HepG2 (cell line): Measurements from ENCODE around the gene PAX7. TPM values are rescaled to one million over a fixed set of nuclear protein-coding genes. Genes with fewer than 3 reads are reported as not detected.

Source experiments
- ATAC-seq: fragments of 200-7000 bp; cut with Tn5 transposase; 3 replicates; pipeline ENCODE4 v1.9.1; 2020; ENCODE audit warnings: mild to moderate bottlenecking, moderate library complexity
- BruUV-seq: library from RNA; stranded (reverse); fragments of 400-500 nt; replicated peaks from 2 replicates; lab custom pipeline; 2021; lab: Mats Ljungman, UMichigan
- CTCF ChIA-PET: fragments of 300-600 bp; formaldehyde crosslinking; extraction: SDS; loops from one replicate; lab custom pipeline; 2021; ENCODE audit warnings: low total read pairs, inconsistent platforms, low intra/inter-chr PET ratio; lab: Yijun Ruan, JAX
- POLR2A ChIA-PET: fragments of 350-600 bp; sonication (Branson Sonifier 250); formaldehyde crosslinking; loops from one replicate; lab custom pipeline; 2020; ENCODE audit warnings: antibody characterized with exemption, inconsistent platforms; lab: Yijun Ruan, JAX
- DNase-seq: peaks from one replicate; pipeline ENCODE4 v3.0.0-alpha.2; 2015; ENCODE audit warnings: low spot score
- FAIRE-seq: peaks from 3 replicates; lab custom pipeline; 2011; peaks lifted over from hg19 to GRCh38; lab: Jason Lieb, UNC
- H2AFZ ChIP-seq: one replicate; pipeline ENCODE4 v1.6.1; 2011; ENCODE audit warnings: low read length, inconsistent platforms
- H3K27ac ChIP-seq: fragments of 300-600 bp; 3 replicates; pipeline ENCODE4 v1.8.0; 2011; ENCODE audit warnings: mixed run types, mild to moderate bottlenecking, mixed read lengths, low read length, inconsistent platforms; ENCODE audit not compliant: insufficient read depth; ENCODE audit errors: extremely low read length
- H3K27me3 ChIP-seq, 2 experiments: fragments of 200-600 bp in 1 of 2; 2 replicates in 1 of 2; 3 replicates in 1 of 2; pipeline versions ENCODE4 v1.6.0 to v1.8.0; 2011; ENCODE audit warnings: low read length in 2 of 2, mild to moderate bottlenecking in 2 of 2, moderate library complexity in 2 of 2, inconsistent platforms in 1 of 2; ENCODE audit not compliant: insufficient read depth in 2 of 2, control insufficient read depth in 1 of 2
- H3K36me3 ChIP-seq, 2 experiments: fragments of 200-600 bp in 1 of 2; replicated peaks in 1 of 2; 2 replicates in 1 of 2; 3 replicates in 1 of 2; pipeline versions ENCODE4 v1.5.1 to v1.8.0; 2011; ENCODE audit warnings: low read length in 2 of 2, inconsistent platforms in 1 of 2; ENCODE audit not compliant: insufficient read depth in 2 of 2, control insufficient read depth in 1 of 2
- H3K4me1 ChIP-seq: 2 replicates; pipeline ENCODE4 v1.5.1; 2012; ENCODE audit warnings: low read length, inconsistent platforms; ENCODE audit not compliant: insufficient read depth
- H3K4me2 ChIP-seq: 2 replicates; pipeline ENCODE4 v1.6.0; 2011; ENCODE audit warnings: low read depth, low read length, inconsistent platforms
- H3K4me3 ChIP-seq, 3 experiments: fragments of 200-600 bp in 1 of 3; sonication (generic), shearing (Covaris generic) in 1 of 3; replicated peaks in 1 of 3; 2 replicates each; pipeline ENCODE4 v1.5.1; 2011 to 2016; ENCODE audit warnings: low read length in 3 of 3, inconsistent platforms in 2 of 3, low read depth in 2 of 3, mild to moderate bottlenecking in 2 of 3, control low read depth in 1 of 3, mixed read lengths in 1 of 3; ENCODE audit not compliant: insufficient read depth in 1 of 3
- H3K79me2 ChIP-seq: one replicate; pipeline ENCODE4 v1.6.1; 2011; ENCODE audit warnings: low read length, inconsistent platforms; ENCODE audit not compliant: insufficient read depth
- H3K9ac ChIP-seq: 2 replicates; pipeline ENCODE4 v1.6.0; 2011; ENCODE audit warnings: mild to moderate bottlenecking, low read depth, low read length, inconsistent platforms; ENCODE audit not compliant: insufficient read depth
- H3K9me3 ChIP-seq: 2 replicates; pipeline ENCODE4 v1.5.1; 2012; ENCODE audit warnings: mild to moderate bottlenecking, low read length
- H4K20me1 ChIP-seq: 2 replicates; pipeline ENCODE4 v1.6.0; 2011; ENCODE audit warnings: inconsistent platforms, mild to moderate bottlenecking, low read length, moderate library complexity; ENCODE audit not compliant: insufficient read depth
- BRCA1 ChIP-seq: sonication (generic); formaldehyde crosslinking; IDR thresholded peaks from 2 replicates; pipeline ENCODE4 v1.4.0; 2020; ENCODE audit warnings: missing genetic modification reagents
- GZF1 ChIP-seq: sonication (generic); formaldehyde crosslinking; IDR thresholded peaks from 2 replicates; pipeline ENCODE4 v1.5.1; 2020; ENCODE audit warnings: mild to moderate bottlenecking, missing genetic modification reagents
- HNF4A ChIP-seq: sonication (generic); formaldehyde crosslinking; IDR thresholded peaks from 2 replicates; pipeline ENCODE4 v1.4.0; 2020; ENCODE audit warnings: missing genetic modification reagents
- HOXA3 ChIP-seq: sonication (generic); formaldehyde crosslinking; IDR thresholded peaks from 2 replicates; pipeline ENCODE4 v1.5.0; 2020; ENCODE audit warnings: missing genetic modification reagents
- HOXA9 ChIP-seq: sonication (generic); formaldehyde crosslinking; IDR thresholded peaks from 2 replicates; pipeline ENCODE4 v1.8.1; 2022; ENCODE audit warnings: missing genetic modification reagents, mild to moderate bottlenecking, moderate library complexity, borderline replicate concordance
- JUN ChIP-seq: sonication (generic); formaldehyde crosslinking; IDR thresholded peaks from 2 replicates; pipeline ENCODE4 v1.4.0; 2020; ENCODE audit warnings: mild to moderate bottlenecking, missing genetic modification reagents
- KDM4B ChIP-seq: sonication (generic); formaldehyde crosslinking; IDR thresholded peaks from 2 replicates; pipeline ENCODE4 v1.4.0; 2020; ENCODE audit warnings: missing genetic modification reagents
- NR1H2 ChIP-seq: sonication (generic); formaldehyde crosslinking; IDR thresholded peaks from 2 replicates; pipeline ENCODE4 v1.8.1; 2022; ENCODE audit warnings: low read depth, missing genetic modification reagents, borderline replicate concordance
- SRSF4 ChIP-seq: fragments of 200-400 bp; formaldehyde crosslinking; IDR thresholded peaks from one replicate; pipeline ENCODE4 v1.6.1; 2018; ENCODE audit warnings: mild to moderate bottlenecking, low read depth, low read length, moderate library complexity; ENCODE audit not compliant: poor library complexity, severe bottlenecking
- TCF12 ChIP-seq, 2 experiments: fragments of 450-650 bp in 1 of 2; sonication (generic) in 1 of 2; formaldehyde crosslinking in 1 of 2; IDR thresholded peaks; 2 replicates each; pipeline versions ENCODE4 v1.6.1 to v1.8.0; 2017 to 2022; ENCODE audit warnings: antibody characterized with exemption in 1 of 2, mild to moderate bottlenecking in 1 of 2, missing genetic modification reagents in 1 of 2, moderate library complexity in 1 of 2
- ZBTB20 ChIP-seq: sonication (generic); formaldehyde crosslinking; IDR thresholded peaks from 2 replicates; pipeline ENCODE4 v1.8.1; 2023; ENCODE audit warnings: missing genetic modification reagents, low read depth, mild to moderate bottlenecking, borderline replicate concordance
- ZFP62 ChIP-seq: sonication (generic); formaldehyde crosslinking; IDR thresholded peaks from 2 replicates; pipeline ENCODE4 v1.4.0; 2020; ENCODE audit warnings: missing genetic modification reagents
- ZNF256 ChIP-seq: sonication (generic); formaldehyde crosslinking; conservative IDR thresholded peaks from 2 replicates; pipeline ENCODE4 v1.4.0; 2020; ENCODE audit warnings: missing genetic modification reagents
- ZNF629 ChIP-seq: sonication (generic); formaldehyde crosslinking; conservative IDR thresholded peaks from 2 replicates; pipeline ENCODE4 v1.5.0; 2020; ENCODE audit warnings: missing genetic modification reagents
- ZNF724P ChIP-seq: sonication (generic); formaldehyde crosslinking; IDR thresholded peaks from 2 replicates; pipeline ENCODE4 v1.8.0; 2022; ENCODE audit warnings: missing genetic modification reagents, borderline replicate concordance
- WGBS: methylation state at CpG from one replicate; pipeline ENCODE4 v1.1.6; 2017; ENCODE audit warnings: low lambda C conversion rate; 5-methylcytosine and 5-hydroxymethylcytosine counted together
- in situ Hi-C: cut with HindIII; loops from 2 replicates; pipeline ENCODE4 v1.10.0; 2017; ENCODE audit warnings: low pct_unique_long_range_greater_than_20kb; ENCODE audit not compliant: extremely low pct_ligation_motif_present
- intact Hi-C: fragments of 100-400 bp; cut with micrococcal nuclease; formaldehyde crosslinking; loops from one replicate; pipeline ENCODE4 v1.10.0; 2022; ENCODE audit not compliant: unreplicated experiment
- polyA plus RNA-seq, 8 experiments: library from polyadenylated mRNA; depleted of rRNA in 3 of 8; stranded (reverse) in 7 of 8; unstranded in 1 of 8; fragments of >200 nt; fragmentation: Illumina TruSeq in 4 of 8; extraction: Trizol in 4 of 8; gene quantifications; 2 replicates each; pipeline versions ENCODE4 v1.2.1 to v1.2.3, GENCODE V29; 2011 to 2016; ENCODE audit warnings: low read depth in 4 of 8, missing spikeins in 1 of 8, mixed read lengths in 1 of 8; ENCODE audit not compliant: insufficient read depth in 1 of 8
- total RNA-seq, 5 experiments: library from RNA; depleted of rRNA; stranded (reverse); fragments of >200 nt; fragmentation: Illumina TruSeq; extraction: Trizol; gene quantifications; 2 replicates each; pipeline ENCODE4 v1.2.3, GENCODE V29; 2016; ENCODE audit warnings: low read depth in 1 of 5
- TF ChIP-seq, protein P1 (sequence below): sonication (generic); formaldehyde crosslinking; IDR thresholded peaks from 2 replicates; pipeline ENCODE4 v1.4.0; 2020; ENCODE audit warnings: missing genetic modification reagents, borderline replicate concordance

The PAX7 gene
- total and polyA plus RNA-seq, 2 of the 13 experiments (the other 11 are each of a cell fraction or from before 2014, with no cell fraction given): not detected

DNA sequence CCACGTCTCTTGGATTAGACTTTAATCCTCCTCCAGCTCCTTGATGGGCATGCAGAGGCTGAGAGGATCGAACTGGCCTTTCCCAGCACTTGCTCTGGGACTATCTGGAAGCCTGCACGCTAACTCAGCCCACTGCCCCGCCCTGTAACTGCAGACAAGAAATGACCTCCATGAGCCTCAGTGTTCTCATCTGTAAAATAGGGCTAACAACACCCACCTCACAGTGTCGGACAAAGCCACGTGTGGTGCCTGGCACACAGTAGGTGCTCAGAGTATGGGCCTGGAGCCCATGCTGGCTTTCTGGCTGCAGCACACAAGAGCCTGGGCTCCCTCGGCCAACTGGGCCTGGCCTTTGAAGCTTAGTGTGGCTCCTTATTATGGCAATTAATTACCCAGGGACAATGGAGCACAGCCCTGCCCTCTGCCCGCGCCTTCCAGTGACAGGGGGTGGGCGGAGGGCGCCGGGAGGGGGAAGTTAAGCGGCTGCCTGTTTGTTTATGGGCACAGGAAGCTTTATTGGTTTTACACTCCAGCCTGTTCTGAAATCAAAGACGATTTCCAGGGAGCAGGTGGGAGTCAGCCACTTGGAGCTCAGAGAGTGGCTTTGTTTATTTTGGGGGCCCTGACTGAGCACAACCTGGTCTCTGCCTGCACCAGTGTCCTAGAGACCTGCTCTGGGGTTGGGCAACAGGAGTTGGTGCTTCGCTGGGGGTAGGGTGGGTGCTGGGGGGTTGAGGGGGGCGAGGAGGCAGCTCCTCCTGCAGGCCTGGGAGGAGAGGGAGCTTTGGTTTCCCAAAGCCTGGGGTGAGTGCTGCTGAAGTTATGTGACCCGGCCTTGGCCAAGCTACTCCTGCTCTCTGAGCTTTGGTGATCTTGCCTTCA, 31.0 kb downstream of the PAX7 start:
- 15% methylated on average over 10 of the region's 17 CpGs for WGBS
- no peak overlapping the region for H2AFZ ChIP-seq
- in situ Hi-C loops: no loop called here
- no peak for ATAC-seq
- DNase-seq: no peak
- no peak overlapping the region for H3K4me3 ChIP-seq
- H3K9ac ChIP-seq: no peak overlapping the region
- H3K27me3 ChIP-seq: peaks cover 7 to 68% of the 10 kb centered on the region in 2 experiments
- CTCF ChIA-PET: no interaction called here
- H4K20me1 ChIP-seq: no peaks in the 10 kb centered on the region; the same call in 1 of the 2 replicates
- no peak for FAIRE-seq
- H3K4me2 ChIP-seq: no peak overlapping the region
- TF ChIP-seq ZNF629 (peak; percentile 75), HOXA9 (no peak)
- intact Hi-C loops: no loop called here
- POLR2A ChIA-PET: no interaction called here
- H3K36me3 ChIP-seq: no peaks in the 10 kb centered on the region
- no peaks in the 10 kb centered on the region for H3K79me2 ChIP-seq
- H3K27ac ChIP-seq: no peak overlapping the region
- no peaks in the 10 kb centered on the region for H3K9me3 ChIP-seq
- H3K4me1 ChIP-seq: no peaks in the 10 kb centered on the region
- BruUV-seq: no TSS peak

DNA sequence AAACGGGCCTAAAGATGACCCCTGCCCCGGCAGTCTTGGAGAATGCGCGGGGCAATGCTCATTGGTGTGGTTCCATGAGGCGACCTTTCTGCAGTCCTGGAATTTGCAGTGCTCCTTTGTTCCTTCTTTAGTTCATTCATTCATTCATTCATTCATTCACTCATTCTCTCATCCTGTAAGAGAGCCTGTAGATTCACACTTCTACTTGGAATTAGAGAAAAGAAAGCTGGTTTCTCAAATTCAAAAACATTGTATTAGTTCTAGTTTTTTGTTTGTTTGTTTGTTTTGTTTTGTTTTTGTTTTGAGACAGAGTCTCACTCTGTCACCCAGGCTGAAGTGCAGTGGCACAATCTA, 31.6 kb downstream of the PAX7 start:
- FAIRE-seq (no peak), ATAC-seq (no peak), DNase-seq (no peak)
- intact Hi-C loops (no loop called here), in situ Hi-C loops (no loop called here)
- BruUV-seq: no TSS peak
- Histone ChIP-seq H3K27me3 (peaks cover 5 to 66% of the 10 kb centered on the region in 2 experiments), H3K4me2 (no peak overlapping the region), H3K4me1 (no peaks in the 10 kb centered on the region), H3K79me2 (no peaks in the 10 kb centered on the region), H3K9ac (no peak overlapping the region), H4K20me1 (no peaks in the 10 kb centered on the region; the same call in 1 of the 2 replicates), H3K9me3 (no peaks in the 10 kb centered on the region), H3K27ac (no peak overlapping the region), H3K4me3 (no peak overlapping the region), H3K36me3 (no peaks in the 10 kb centered on the region), H2AFZ (no peak overlapping the region)
- ChIA-PET CTCF (no interaction called here), POLR2A (no interaction called here)
- WGBS: 20% methylated on average over 5 of the region's 5 CpGs
- TF ChIP-seq HOXA3 (CRISPR knock-in tag): no peak
- TF ChIP-seq TCF12 (IDR thresholded peaks at IDR 0.05): no peak
- no peak for TF ChIP-seq TCF12 (CRISPR knock-in tag; IDR thresholded peaks at IDR 0.05)
- no peak for TF ChIP-seq HNF4A (CRISPR knock-in tag)
- TF ChIP-seq JUN (CRISPR knock-in tag): no peak
- TF ChIP-seq, protein P1, sequence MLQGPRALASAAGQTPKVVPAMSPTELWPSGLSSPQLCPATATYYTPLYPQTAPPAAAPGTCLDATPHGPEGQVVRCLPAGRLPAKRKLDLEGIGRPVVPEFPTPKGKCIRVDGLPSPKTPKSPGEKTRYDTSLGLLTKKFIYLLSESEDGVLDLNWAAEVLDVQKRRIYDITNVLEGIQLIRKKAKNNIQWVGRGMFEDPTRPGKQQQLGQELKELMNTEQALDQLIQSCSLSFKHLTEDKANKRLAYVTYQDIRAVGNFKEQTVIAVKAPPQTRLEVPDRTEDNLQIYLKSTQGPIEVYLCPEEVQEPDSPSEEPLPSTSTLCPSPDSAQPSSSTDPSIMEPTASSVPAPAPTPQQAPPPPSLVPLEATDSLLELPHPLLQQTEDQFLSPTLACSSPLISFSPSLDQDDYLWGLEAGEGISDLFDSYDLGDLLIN: no peak
- TF ChIP-seq ZFP62 (CRISPR knock-in tag): no peak
- no peak for TF ChIP-seq GZF1 (CRISPR knock-in tag)
- TF ChIP-seq ZNF256 (CRISPR knock-in tag): no peak
- TF ChIP-seq BRCA1: no peak
- no peak for TF ChIP-seq ZBTB20 (CRISPR knock-in tag)
- no peak for TF ChIP-seq NR1H2 (CRISPR knock-in tag)
- no peak for TF ChIP-seq SRSF4
- TF ChIP-seq ZNF724P (CRISPR knock-in tag): no peak
- no peak for TF ChIP-seq KDM4B (CRISPR knock-in tag)
